Esophagus (tissue), 2 donors: ENCODE results near the gene TIGD6. TPM values are rescaled to one million over a fixed set of nuclear protein-coding genes. Genes with fewer than 3 reads are reported as not detected.

Experiments used
- H3K27ac ChIP-seq, 2 donors: one replicate each; pipeline ENCODE4 v1.5.1; 2013; ENCODE audit warnings: low read depth in 2 of 2, mild to moderate bottlenecking in 2 of 2, inconsistent platforms in 1 of 2, low read length in 1 of 2, moderate library complexity in 1 of 2
- H3K27me3 ChIP-seq, 2 donors: one replicate each; pipeline ENCODE4 v1.6.1; 2013; ENCODE audit warnings: low read length in 2 of 2, control low read depth in 1 of 2, mild to moderate bottlenecking in 1 of 2; ENCODE audit not compliant: insufficient read depth in 2 of 2, control insufficient read depth in 1 of 2
- H3K36me3 ChIP-seq, 2 donors: one replicate each; pipeline ENCODE4 v1.6.1; 2013; ENCODE audit warnings: low read length in 1 of 2; ENCODE audit not compliant: control insufficient read depth in 2 of 2, insufficient read depth in 2 of 2
- H3K4me1 ChIP-seq, 2 donors: one replicate each; pipeline ENCODE4 v1.6.1; 2013; ENCODE audit warnings: low read length in 1 of 2; ENCODE audit not compliant: control insufficient read depth in 2 of 2, insufficient read depth in 2 of 2
- H3K4me3 ChIP-seq, 2 donors: one replicate each; pipeline ENCODE4 v1.5.1; 2013; ENCODE audit warnings: low read length in 2 of 2, mild to moderate bottlenecking in 2 of 2, low read depth in 1 of 2, moderate library complexity in 1 of 2
- H3K9me3 ChIP-seq, 2 donors: one replicate each; pipeline ENCODE4 v1.6.1; 2013; ENCODE audit warnings: mild to moderate bottlenecking in 2 of 2, low read depth in 1 of 2, low read length in 1 of 2, moderate library complexity in 1 of 2; ENCODE audit not compliant: control insufficient read depth in 2 of 2, insufficient read depth in 1 of 2
- WGBS, 2 donors: extraction: QIAGEN DNeasy Blood & Tissue Kit; methylation state at CpG; one replicate each; pipeline ENCODE4 v1.1.7; 2013; 5-methylcytosine and 5-hydroxymethylcytosine counted together
- polyA plus RNA-seq, 2 donors: library from polyadenylated mRNA; stranded (reverse); fragments of 200-250 nt; gene quantifications; one replicate each; pipeline ENCODE4 v1.2.3, GENCODE V29; 2013
- donor health status: healthy with polysubstance abuse.
- donor health status: Bipolar disorder and iron deficiency.

TIGD6 gene
- polyA plus RNA-seq, result 1 to 10 TPM; 2.1 to 2.5 TPM

DNA sequence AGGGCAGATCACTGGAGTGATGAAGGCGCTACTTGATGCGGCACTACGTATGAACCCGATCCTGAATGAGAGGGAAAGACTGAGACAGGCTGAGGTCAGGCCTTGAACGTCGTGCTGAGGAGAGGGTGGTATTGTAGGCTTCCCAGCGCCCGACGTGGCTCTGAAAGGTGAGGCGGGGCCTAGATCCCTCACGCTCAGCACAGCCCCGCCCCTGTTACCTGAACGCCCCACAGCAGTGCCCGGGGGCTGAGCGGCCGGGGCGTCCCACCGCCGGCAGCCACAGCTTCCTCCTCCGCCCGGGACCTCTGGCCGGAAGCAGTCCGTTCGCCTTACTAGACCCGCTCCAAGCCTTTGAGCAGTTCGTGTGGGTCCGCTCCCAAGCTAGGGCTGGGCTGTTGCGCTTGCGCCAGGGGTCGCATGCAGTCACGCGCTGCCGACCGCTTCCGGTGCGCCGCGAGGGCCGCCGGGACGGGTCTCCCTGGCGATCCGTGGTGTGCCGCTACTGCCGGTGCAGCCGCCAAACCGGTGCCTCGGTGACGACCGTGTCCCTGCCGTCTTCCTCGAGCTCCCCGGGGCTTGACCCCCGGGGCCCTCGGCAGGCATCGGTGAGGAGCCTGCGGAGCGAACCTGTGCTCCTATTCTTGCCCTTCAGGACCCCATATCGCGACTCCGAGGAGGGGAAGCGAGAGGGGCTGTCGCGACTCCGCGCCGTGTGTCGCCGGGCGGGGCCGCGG is at the start of gene TIGD6, which contains the start of gene HMGXB3:
TIGD6 (minus strand) TSS at position 399 of the 734 bp plus-strand sequence. CDS start 4,306 bp downstream, outside the sequence.
HMGXB3 (plus strand) TSS at position 484 of the 734 bp plus-strand sequence. CDS start 4,114 bp downstream, outside the sequence.
- WGBS, 2 donors, result 0 to 1% methylated on average over 70 to 72 of the region's 72 CpGs
- H3K36me3 ChIP-seq, result peaks cover 1 to 2% of the 10 kb centered on the region in 2 donors

GRCh38 chr5:150046031-150046430 is 45.6 kb upstream of the TIGD6 start:
- 90 to 95% methylated on average over 6 of the region's 6 CpGs for WGBS, 2 donors
- no peak overlapping the region for H3K27ac ChIP-seq
- H3K9me3 ChIP-seq, result no peaks in the 10 kb centered on the region
- no peak overlapping the region for H3K4me3 ChIP-seq
- H3K36me3 ChIP-seq, result peaks cover 20 to 58% of the 10 kb centered on the region in 2 donors
- no peaks in the 10 kb centered on the region for H3K27me3 ChIP-seq
- no peaks in the 10 kb centered on the region for H3K4me1 ChIP-seq

More for the DNA sequence above, at the start of gene TIGD6, which contains the start of gene HMGXB3:
- peaks cover 2 to 6% of the 10 kb centered on the region in 2 donors for H3K4me1 ChIP-seq
- no peaks in the 10 kb centered on the region for H3K9me3 ChIP-seq
- H3K27me3 ChIP-seq, result no peaks in the 10 kb centered on the region
- H3K4me3 ChIP-seq, result peak within 1 kb of the TSS; percentile 85 to 96
- peak within 1 kb of the TSS; percentile 81 to 97 for H3K27ac ChIP-seq

DNA sequence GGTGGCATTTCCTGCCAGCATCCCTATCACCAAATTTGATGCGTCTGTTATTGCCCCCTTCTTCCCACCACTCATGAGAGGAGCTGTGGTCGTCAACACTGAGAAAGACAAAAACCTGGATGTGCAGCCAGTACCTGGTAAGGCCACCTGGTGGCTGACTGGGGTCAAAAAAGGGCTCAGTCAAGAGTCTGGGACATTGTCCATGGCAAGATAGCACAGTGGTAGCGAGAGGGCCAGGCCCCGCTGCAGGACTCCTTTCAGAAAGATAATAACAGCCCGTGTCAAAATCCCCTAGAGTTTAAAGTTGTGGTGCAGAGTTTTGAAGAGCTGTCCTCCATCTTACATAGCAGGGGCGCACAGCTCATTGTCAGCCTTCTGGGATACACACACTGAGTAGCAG is 45.1 kb upstream of the TIGD6 start:
- Histone ChIP-seq H3K4me1 (no peaks in the 10 kb centered on the region), H3K9me3 (no peaks in the 10 kb centered on the region), H3K27ac (no peak overlapping the region), H3K27me3 (no peaks in the 10 kb centered on the region), H3K36me3 (peaks cover 24 to 54% of the 10 kb centered on the region in 2 donors), H3K4me3 (no peak overlapping the region)
- 88 to 89% methylated on average over 6 of the region's 6 CpGs for WGBS, 2 donors

GRCh38 chr5:150044712-150045111 is 44.3 kb upstream of the TIGD6 start:
- Histone ChIP-seq H3K9me3 (no peaks in the 10 kb centered on the region), H3K27me3 (no peaks in the 10 kb centered on the region), H3K27ac (no peak overlapping the region), H3K4me1 (no peaks in the 10 kb centered on the region), H3K36me3 (peaks cover 20 to 46% of the 10 kb centered on the region in 2 donors), H3K4me3 (no peak overlapping the region)
- 87 to 89% methylated on average over 7 of the region's 7 CpGs for WGBS, 2 donors

DNA sequence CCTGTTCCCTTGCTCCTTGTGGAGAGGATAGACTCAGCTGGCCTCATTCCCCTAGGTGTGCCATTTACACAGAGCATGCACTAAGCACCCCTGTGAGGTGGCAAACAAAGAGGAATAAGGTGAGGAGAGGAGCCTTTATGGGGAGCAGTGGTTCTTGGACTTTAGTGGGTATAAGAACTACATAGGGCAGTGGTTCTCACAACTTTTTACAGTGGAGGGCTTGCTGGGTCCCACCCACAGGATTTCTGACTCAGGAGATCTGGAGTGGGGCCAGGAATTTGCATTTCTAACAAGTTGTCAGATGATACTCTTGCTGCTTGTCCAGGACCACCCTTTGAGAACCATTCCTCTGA is 43.9 kb upstream of the TIGD6 start:
- Histone ChIP-seq H3K36me3 (peaks cover 20 to 42% of the 10 kb centered on the region in 2 donors), H3K9me3 (no peaks in the 10 kb centered on the region), H3K27me3 (no peaks in the 10 kb centered on the region), H3K4me3 (no peak overlapping the region), H3K4me1 (no peaks in the 10 kb centered on the region), H3K27ac (no peak overlapping the region)

DNA sequence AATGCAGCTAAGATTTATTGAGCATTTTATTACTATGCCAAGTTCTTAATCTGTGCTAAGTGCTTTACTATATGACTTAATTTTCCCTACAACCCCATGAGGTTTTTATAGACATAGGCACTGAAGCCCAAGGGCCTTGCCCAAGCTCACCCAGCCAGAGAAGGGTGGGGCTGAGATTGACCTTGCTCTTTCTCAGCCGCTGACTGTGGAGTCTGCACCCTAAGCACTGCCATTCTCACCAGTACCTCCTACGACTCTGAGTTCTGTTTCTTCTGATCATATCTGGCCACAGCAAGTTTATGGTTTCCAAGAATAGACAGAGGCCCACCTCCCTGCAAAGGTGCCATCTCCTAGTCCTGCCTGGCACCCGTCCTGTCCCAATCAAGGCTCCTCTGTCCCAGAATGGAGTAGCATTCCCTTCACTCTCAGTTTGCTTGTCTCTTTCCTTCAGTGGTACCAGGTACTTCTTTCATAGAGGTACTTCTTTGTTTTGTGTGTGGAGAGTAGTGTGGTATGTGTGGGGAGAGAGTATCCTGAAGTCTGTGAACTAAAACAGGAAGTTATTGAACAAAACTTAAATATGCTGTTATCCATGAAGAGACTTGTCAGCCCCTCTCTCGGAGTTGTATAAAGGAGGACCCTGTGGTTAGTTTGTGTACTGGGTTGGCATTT is 43.3 kb upstream of the TIGD6 start:
- no peaks in the 10 kb centered on the region for H3K9me3 ChIP-seq
- WGBS, 2 donors, result 59 to 72% methylated on average over 4 of the region's 4 CpGs
- no peaks in the 10 kb centered on the region for H3K27me3 ChIP-seq
- no peak overlapping the region for H3K4me3 ChIP-seq
- peaks cover 20 to 38% of the 10 kb centered on the region in 2 donors for H3K36me3 ChIP-seq
- H3K4me1 ChIP-seq, result no peaks in the 10 kb centered on the region
- H3K27ac ChIP-seq, result no peak overlapping the region

- 91 to 93% methylated on average over 3 of the region's 3 CpGs for WGBS, 2 donors
- H3K27me3 ChIP-seq, result no peaks in the 10 kb centered on the region
Measured at GRCh38 chr5:150042459-150042858, 42.0 kb upstream of the TIGD6 start.

DNA sequence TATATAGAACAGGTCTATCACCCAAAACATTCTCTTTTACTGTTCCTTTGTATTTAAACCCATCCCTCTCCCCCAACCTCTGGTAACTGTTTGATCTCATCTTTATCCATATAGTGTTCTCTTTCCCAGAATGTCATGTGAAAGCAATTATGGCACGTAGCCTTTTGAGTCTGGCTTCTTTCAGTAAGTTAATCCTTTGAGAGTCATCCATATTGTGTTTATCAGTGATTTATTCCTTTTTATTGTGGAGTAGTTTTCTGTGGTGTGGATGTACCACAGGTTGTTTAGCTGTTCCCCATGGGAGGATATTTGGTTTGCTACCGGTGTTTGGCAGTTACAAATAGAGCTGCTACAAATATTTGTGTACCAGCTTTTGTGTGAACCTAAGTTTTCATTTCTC is 38.1 kb upstream of the TIGD6 start:
- 80 to 83% methylated on average over 2 of the region's 2 CpGs for WGBS, 2 donors
- H3K27me3 ChIP-seq, result no peaks in the 10 kb centered on the region
- no peaks in the 10 kb centered on the region for H3K9me3 ChIP-seq
- peaks cover 31 to 33% of the 10 kb centered on the region in 2 donors for H3K36me3 ChIP-seq
- no peak overlapping the region for H3K27ac ChIP-seq
- no peak overlapping the region for H3K4me3 ChIP-seq
- peaks cover 0 to 2% of the 10 kb centered on the region in 2 donors for H3K4me1 ChIP-seq

More at GRCh38 chr5:150042459-150042858, 42.0 kb upstream of the TIGD6 start:
- Histone ChIP-seq H3K4me1 (no peaks in the 10 kb centered on the region), H3K27ac (no peak overlapping the region), H3K4me3 (no peak overlapping the region), H3K9me3 (no peaks in the 10 kb centered on the region), H3K36me3 (peaks cover 23 to 30% of the 10 kb centered on the region in 2 donors)

GRCh38 chr5:150036513-150036912 is 36.1 kb upstream of the TIGD6 start:
- H3K36me3 ChIP-seq, result peaks cover 29 to 36% of the 10 kb centered on the region in 2 donors
- no peak overlapping the region for H3K4me3 ChIP-seq
- no peaks in the 10 kb centered on the region for H3K9me3 ChIP-seq
- 84 to 92% methylated on average over 9 of the region's 9 CpGs for WGBS, 2 donors
- H3K27me3 ChIP-seq, result no peaks in the 10 kb centered on the region
- no peak overlapping the region for H3K27ac ChIP-seq
- peaks cover 0 to 2% of the 10 kb centered on the region in 2 donors for H3K4me1 ChIP-seq
